HG02798 (cell line): ENCODE results near the gene DOK5.
"Not testable (repeated sequence)": the region's sequence is repeated elsewhere in the genome, so short reads cannot be mapped to it uniquely, and the experiment has no call there.

Source experiments
- ATAC-seq: cut with Tn5 transposase; IDR thresholded peaks from one replicate; pipeline ENCODE4 v1.9.1; 2021; ENCODE audit warnings: mild to moderate bottlenecking; ENCODE audit not compliant: unreplicated experiment, poor library complexity

The DOK5 gene

GRCh38 chr20:54469293-54469692, 6.1 kb upstream of the DOK5 start:
- no peak for ATAC-seq

DNA sequence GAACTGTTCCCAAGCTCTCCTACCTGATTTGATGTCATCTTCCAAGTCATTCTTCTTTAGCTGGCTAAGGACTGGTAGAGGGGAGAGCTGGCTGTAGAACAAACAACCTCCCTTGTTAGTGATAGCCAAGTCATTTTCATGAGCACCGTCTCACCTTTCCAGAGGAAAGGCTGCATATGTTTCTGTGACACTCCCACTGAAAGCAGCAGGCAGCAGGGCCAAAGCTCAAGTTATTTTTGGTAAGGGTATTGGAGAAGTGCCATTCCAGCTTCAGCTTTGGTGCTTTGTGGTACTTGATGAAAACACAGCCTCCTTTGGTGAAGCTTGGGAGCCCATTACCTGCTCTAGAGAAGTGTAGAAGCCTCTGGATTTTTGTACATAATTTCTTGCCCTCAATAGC, 5.4 kb upstream of the DOK5 start:
- ATAC-seq, result no peak

- ATAC-seq, result no peak
Measured at GRCh38 chr20:54470697-54471096, 4.7 kb upstream of the DOK5 start.

DNA sequence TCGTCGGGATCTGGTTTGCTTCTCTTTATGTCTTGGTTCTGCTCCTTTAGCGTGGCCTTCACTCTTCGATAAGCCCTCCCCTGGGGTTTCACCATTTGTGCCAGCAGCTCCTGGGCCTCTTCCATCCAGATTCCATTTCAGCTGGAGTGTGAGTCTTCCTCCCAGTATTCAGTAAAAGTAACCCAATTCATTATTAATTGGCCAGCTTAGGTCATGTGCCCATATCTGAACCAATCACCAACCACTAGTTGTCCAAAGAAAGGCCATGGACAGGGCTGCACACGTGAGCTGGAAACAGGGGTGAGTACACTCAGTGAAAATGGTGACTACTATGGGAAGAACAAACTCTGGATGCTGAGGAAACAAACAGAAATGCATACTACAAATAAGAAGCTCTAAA, 2.8 kb upstream of the DOK5 start:
- ATAC-seq, result no peak

GRCh38 chr20:54473340-54473739, 2.1 kb upstream of the DOK5 start:
- ATAC-seq, result no peak

GRCh38 chr20:54474046-54474445, 1.3 kb upstream of the DOK5 start:
- ATAC-seq, result no peak

DNA sequence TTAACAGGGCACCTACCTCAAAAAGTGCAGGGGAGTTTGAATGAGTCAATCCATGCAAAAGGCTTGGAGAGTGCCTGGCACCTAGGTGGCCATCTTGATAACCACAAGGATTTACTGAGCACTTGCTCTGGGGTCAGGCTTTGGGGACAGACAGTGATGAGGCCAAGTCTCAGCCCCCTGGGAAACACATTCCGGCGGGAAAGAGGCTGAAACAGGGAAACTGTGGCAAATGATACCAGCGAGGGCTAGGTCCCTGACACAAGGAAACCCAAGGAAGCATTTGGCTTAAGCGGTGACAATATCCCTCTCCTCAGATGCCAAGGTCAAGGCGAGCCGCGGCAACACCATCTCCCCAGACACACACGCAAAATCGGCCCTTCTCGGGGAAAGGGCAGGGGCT, 527 bp upstream of the DOK5 start:
- no peak for ATAC-seq

DNA sequence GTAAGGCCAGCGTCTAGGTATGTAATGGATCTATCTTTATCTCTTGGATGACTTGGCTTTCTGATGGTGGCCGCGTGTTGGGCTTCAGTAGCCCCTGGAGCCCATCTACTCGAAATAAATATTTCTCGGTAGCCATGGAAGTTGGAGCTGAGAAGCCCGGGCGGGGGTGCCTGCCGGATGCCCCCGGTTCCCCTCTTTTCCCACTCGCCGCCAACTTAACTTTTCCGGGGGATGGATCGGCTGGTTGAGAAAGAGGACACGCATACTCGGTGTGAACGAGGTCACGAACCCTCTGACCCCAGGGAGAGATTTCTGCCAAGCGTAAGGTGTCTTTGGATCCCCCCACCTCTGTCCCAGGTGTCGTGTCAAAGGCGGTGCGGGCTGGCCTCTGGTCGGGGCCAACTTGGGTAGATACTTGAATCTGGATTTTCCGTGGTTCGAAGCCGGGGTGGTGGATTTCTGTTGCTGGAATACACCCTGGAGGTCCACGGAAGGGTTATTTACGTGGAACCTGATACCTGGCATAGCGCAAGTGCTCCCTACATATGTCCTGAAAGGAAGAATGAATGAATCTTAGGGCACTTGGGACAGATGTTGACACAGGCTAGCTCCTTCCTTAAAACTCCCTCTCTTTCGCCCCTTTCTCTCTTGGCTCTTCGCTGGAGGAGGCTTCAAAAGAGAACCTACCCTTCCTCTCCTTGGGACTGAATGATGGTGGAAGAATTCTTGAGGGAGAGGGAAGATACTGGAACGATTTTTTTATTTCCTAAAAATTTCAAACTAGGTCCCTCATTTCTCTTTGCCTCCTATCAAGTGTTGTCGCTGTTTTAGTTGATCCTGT, 996 bp downstream of the DOK5 start:
- ATAC-seq, result no peak

DNA sequence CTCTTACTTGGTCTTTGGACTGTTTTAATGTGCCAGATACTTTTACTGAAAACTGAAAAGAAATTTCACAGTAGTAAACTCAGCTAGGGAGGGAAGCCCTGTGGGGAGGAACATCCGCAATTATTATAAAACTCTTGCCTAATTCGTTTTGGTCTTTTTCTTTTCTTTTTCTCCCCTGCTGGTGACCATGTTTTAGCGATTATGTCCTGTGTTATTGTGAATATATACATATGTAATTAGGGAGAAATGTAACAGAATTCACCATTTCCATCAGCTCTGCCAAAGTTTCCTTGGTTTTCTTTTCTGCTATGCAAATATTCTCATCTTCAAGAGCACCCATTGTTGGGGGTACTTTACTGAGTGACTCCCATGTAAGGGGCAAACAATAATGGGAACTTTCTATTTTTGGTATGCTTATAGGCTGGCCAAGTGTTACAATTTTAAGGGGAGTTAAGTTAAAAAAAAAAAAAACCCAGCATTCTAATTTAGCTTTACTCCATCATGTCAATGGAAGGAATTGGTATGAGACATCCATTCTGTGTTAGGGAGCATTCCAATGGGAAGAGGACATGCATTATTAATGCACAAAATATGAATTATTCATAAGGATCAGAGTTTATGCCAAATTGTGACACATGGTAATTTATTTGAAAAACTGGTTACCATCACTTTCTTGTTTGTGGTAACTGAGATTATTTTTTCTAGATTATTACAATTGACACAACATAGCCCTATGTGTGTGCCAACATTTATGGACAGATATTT, 2.0 kb downstream of the DOK5 start:
- no peak for ATAC-seq

DNA sequence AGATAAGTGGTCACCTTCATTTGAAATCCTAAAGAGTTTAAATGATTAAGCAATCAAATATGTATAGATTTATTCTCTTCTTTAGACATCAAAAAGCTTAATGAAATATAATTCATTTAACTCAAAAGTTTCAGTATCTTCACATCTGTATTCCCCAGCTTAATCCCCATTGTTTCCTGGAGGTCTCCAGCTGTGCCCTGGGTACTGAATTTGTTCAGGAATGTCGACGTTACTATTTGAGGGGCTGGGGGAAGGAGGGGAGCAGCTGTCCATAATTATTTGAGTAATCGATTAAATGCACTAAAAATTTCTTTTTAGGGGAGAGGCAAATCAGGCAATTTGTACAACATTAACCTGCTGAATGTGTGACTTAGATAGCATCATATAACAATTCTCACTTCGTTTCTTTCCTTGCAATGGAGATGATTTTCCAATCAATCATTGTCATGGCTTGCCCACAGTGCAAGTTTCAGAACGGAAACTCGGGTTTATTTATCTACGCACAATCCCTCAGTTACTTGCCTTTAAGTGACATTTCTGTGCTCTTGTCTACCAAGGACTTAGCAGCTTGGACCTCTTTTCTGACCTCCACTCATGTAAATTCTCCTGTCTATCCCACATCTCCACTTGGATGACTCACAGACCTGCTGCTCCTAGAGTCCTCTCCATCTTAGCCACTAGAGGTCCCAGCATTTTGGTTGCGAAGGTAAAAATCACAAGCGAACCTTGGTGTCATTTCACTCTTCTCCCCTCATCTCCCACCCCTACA, 3.9 kb downstream of the DOK5 start:
- ATAC-seq, result no peak

GRCh38 chr20:54479937-54480336, 4.5 kb downstream of the DOK5 start:
- not testable (repeated sequence) for ATAC-seq

DNA sequence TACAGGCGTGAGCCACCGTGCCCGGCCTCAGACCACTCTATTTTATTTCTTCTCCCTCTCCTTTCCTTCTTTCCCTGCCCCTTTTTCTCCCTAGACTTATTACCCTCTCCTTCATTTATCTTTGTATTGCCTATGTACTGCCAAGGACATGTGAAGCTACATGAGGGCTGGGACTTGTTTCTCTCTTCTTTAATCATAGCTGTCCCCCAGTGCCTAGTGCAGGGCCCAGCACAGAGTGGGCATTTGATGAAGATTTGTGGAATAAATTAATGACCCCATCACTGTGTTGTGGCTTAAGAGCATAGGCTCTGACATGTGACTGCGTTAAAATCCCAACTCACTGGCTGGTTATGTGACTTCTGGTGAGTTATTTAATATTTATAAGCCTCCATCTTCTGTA, 6.0 kb downstream of the DOK5 start:
- ATAC-seq, result no peak

DNA sequence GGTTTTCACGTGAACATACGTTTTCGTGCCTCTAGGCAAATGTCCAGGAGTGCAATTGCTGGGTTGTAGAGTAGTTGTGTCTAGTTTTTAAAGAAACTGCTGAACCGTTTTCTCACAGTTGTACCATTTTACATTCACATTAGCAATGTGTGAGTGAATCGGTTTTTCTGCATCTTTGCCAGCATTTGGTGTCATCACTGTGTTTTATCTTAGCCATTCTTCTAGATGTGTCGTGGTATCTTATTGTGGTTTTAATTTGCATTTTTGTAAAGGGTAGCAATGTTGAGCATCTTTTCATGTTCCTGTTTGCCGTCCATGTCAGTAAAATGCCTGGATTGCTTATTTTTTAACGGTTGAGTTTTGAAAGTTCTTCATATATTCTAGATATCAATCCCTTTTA, 10.2 kb downstream of the DOK5 start:
- no peak for ATAC-seq

DNA sequence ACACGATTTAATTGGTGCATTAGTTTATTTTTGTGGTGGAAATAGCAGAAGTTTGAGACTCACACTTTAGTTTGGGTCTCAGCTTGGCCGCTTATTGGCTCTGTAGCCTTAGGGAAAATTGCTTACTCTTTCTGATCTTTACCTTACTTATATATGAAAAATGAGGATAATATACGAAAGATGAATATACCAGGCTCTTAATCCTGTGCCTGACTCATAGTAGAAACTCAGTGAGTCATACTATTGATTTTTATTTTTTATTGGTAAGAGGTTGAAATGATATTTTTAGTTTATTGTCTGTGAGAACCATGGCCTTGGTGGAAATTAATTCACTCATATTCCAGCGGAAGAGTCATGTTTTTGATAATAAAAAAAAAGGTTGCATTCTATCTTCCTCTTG, 11.2 kb downstream of the DOK5 start:
- no peak for ATAC-seq

DNA sequence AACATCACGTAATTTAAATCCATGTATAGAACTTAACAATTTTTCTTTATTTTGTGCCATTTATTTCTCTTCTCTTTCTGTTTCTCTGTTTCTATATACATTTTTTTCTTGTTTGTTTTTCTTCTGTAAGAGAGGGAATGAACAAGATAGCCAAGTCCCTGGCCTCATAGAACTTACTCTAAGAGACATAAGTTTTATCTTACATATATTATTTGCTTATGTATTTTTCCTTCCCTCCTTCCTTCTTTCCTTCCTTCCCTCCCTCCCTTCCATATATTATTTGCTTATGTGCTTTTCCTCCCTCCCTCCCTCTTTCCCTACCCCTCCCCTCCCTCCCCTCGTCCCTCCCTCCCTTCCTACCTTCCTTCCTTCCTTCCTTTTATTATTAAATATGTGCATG, 13.0 kb downstream of the DOK5 start:
- no peak for ATAC-seq

DNA sequence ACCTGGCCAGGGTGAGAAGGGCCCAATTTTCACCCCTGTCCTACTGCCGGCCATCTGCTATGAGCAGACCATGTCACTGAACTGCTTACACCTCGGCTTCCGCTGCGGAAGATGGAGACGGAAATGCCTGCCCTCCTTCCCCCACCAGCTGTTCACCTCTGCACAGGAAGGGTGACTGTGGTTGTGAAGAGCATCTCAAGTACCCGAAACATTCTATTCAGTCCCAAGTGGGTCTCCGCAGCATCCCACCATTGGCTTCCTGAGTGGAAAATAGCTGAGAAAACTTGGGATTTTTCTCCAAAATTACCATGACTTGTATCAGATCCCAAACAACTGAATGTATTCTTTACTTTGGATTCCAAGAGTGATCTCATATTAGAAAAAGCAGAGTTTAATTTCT, 16.1 kb downstream of the DOK5 start:
- no peak for ATAC-seq

DNA sequence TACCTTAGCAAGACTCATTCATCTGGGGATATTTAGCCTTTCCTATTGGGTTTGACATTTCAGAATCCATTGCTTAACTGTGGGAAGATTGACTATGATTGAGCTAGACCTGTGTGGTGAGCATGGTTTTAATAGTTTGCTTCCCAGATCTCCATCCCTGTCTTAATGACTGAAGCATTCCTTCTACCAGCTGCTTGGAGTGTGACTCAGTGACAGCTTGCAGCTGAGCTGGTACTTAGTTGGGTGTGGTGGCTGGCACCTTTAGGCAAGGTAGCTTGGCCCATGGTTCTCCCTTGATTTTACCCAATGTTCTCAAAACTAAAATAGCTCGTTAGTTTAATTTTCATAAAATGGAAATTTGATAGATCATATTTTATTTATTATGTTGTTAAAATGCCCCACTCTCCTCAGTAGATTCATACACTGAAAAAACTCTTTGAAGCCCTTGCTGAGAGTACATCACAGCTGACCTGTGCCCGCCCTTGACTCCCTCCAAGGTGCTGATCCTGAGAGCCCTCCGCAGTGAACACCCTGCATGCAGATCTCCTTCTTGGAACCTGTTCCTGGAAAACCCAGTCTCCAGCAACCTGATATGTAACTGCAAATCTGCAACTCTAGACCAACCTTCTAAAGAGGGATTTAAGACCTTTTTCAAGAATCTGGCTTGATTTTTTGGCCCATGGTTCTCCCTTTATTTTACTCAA, 19.1 kb downstream of the DOK5 start:
- ATAC-seq, result no peak

DNA sequence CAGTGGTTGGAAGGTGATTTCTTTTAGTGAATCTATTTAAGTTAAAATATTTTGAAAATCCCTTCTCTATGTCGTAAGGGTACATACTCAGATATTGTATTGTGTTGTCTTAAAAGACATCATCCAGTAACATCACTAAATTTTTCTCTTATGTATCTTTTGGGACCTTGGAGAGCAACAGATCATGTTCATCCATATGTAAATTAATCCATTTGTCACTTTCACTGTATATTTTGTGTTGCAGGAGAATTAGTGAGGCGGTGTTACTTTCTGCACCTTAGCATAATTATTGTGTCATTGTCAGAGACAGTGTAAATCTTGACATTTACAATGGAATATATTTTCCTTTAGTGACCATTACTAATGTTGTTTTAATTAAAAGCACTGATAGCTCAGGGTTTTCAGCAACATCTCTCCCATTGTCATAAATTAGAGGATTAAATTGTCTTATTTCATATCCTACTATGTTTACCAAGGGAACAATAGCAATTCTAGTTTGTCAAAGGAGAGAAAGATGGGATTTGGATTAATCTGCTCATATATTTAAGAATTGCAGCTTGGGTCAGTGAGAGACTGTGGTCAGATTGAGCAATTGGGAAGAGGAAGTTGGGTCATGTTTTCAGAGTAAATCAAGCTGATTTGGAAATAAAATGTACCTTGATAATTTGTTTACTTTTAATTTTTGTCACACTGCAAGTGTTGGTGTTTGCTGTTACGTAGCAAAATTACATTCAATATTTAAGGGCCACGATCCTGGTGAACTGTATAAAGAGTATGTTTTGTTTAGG, 22.7 kb downstream of the DOK5 start:
- no peak for ATAC-seq

GRCh38 chr20:54499111-54499510, 23.7 kb downstream of the DOK5 start:
- ATAC-seq, result no peak

GRCh38 chr20:54502179-54502578, 26.8 kb downstream of the DOK5 start:
- ATAC-seq, result no peak
